Activated CD8-positive, alpha-beta T cell treated with anti-CD3 and anti-CD28 coated beads for 36 hours (primary cell): ENCODE measurements around the gene PPP1R9B. TPM values are rescaled to one million over a fixed set of nuclear protein-coding genes. Genes with fewer than 3 reads are reported as not detected.

ENCODE experiments used
- ATAC-seq: fragments of 200-7000 bp; cut with Tn5 transposase; one replicate; pipeline ENCODE4 v1.10.0; 2021; ENCODE audit warnings: mild to moderate bottlenecking, moderate library complexity
- CTCF ChIA-PET: fragments of 350-600 bp; sonication (Branson Sonifier 250); formaldehyde crosslinking; loops from one replicate; lab custom pipeline; 2021; ENCODE audit warnings: antibody characterized with exemption; lab: Charles Lee
- POLR2A ChIA-PET: fragments of 350-600 bp; sonication (Branson Sonifier 250); formaldehyde crosslinking; loops from one replicate; lab custom pipeline; 2021; ENCODE audit warnings: antibody characterized with exemption; lab: Charles Lee
- DNase-seq: peaks from one replicate; pipeline ENCODE4 v3.0.0-alpha.2; 2020
- H3K27ac Mint-ChIP-seq: one replicate; pipeline ENCODE4 v1.8.0; 2021; ENCODE audit warnings: mild to moderate bottlenecking, mixed read lengths
- H3K27me3 Mint-ChIP-seq: one replicate; pipeline ENCODE4 v1.8.0; 2021; ENCODE audit warnings: mixed read lengths
- H3K36me3 Mint-ChIP-seq: one replicate; pipeline ENCODE4 v1.8.0; 2021; ENCODE audit warnings: low read depth, mixed read lengths
- H3K4me1 Mint-ChIP-seq: one replicate; pipeline ENCODE4 v1.8.0; 2021; ENCODE audit warnings: low read depth, mixed read lengths
- H3K4me3 Mint-ChIP-seq: one replicate; pipeline ENCODE4 v1.8.0; 2021; ENCODE audit warnings: mild to moderate bottlenecking, moderate library complexity, mixed read lengths
- H3K9me3 Mint-ChIP-seq: one replicate; pipeline ENCODE4 v1.8.0; 2021; ENCODE audit warnings: mixed read lengths
- intact Hi-C: fragments of 100-400 bp; cut with micrococcal nuclease; formaldehyde crosslinking; loops from one replicate; pipeline ENCODE4 v1.10.0; 2022
- total RNA-seq, 2 experiments: library from RNA; stranded (reverse); gene quantifications; one replicate each; pipeline ENCODE4 v1.2.3, GENCODE V29; 2021
- TF ChIP-seq, protein P1 (sequence below): fragments of 200-600 bp; IDR thresholded peaks from one replicate; pipeline ENCODE4 v1.8.0; 2022; ENCODE audit warnings: antibody characterized with exemption, mild to moderate bottlenecking

PPP1R9B gene
- total RNA-seq, 2 experiments from 2014 or later, result 52.4 to 56.4 TPM

- no peaks in the 10 kb centered on the region for H3K9me3 Mint-ChIP-seq
- DNase-seq, result no peak
- TF ChIP-seq, protein P1, sequence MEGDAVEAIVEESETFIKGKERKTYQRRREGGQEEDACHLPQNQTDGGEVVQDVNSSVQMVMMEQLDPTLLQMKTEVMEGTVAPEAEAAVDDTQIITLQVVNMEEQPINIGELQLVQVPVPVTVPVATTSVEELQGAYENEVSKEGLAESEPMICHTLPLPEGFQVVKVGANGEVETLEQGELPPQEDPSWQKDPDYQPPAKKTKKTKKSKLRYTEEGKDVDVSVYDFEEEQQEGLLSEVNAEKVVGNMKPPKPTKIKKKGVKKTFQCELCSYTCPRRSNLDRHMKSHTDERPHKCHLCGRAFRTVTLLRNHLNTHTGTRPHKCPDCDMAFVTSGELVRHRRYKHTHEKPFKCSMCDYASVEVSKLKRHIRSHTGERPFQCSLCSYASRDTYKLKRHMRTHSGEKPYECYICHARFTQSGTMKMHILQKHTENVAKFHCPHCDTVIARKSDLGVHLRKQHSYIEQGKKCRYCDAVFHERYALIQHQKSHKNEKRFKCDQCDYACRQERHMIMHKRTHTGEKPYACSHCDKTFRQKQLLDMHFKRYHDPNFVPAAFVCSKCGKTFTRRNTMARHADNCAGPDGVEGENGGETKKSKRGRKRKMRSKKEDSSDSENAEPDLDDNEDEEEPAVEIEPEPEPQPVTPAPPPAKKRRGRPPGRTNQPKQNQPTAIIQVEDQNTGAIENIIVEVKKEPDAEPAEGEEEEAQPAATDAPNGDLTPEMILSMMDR, result no peak
- ChIA-PET CTCF (interaction anchor here (0.9 to 1.0 kb wide), 2 partner anchors 18 kb away, joined by 3 to 4 read pairs; no protein-coding TSS in a partner anchor), POLR2A (no interaction called here)
- no peaks in the 10 kb centered on the region for H3K27me3 Mint-ChIP-seq
- no peak for ATAC-seq
- no peak overlapping the region for H3K4me3 Mint-ChIP-seq
- intact Hi-C loops, result no loop called here
- peak overlapping the region; percentile 8 for H3K27ac Mint-ChIP-seq
- H3K36me3 Mint-ChIP-seq, result no peaks in the 10 kb centered on the region
- H3K4me1 Mint-ChIP-seq, result peaks cover 12% of the 10 kb centered on the region
Observed at GRCh38 chr17:50187394-50187725, 36.9 kb upstream of the PPP1R9B start.

DNA sequence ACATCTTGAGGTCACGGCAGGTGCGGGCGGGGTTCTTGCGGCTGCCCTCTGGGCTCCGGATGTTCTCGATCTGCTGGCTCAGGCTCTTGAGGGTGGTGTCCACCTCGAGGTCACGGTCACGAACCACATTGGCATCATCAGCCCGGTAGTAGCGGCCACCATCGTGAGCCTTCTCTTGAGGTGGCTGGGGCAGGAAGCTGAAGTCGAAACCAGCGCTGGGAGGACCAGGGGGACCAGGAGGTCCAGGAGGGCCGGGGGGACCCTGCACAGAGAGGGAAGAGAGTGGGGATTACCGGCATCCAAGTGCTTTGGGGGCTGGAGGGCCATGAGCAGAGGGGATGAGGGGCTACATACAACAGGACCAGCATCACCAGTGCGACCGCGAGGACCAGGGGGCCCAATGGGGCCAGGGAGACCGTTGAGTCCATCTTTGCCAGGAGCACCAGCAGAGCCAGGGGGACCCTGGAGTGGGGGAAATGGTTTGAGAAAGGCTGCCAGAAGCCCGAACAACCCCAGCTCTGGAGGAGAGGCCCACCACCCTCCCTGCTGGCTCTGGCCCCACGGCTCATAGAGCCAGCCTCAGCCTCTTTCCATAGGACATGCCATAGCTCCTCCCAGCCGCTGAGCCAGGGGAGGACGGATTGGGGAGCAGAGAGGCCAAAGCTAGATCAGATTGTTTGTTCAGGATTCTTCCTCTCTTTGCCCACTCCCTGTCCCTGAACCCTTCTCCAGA, 36.4 kb upstream of the PPP1R9B start:
- no peaks in the 10 kb centered on the region for H3K9me3 Mint-ChIP-seq
- H3K27me3 Mint-ChIP-seq, result no peaks in the 10 kb centered on the region
- no peaks in the 10 kb centered on the region for H3K36me3 Mint-ChIP-seq
- ChIA-PET CTCF (interaction anchor here (1.0 kb wide), 1 partner anchor 17 kb away, joined by 4 read pairs; no protein-coding TSS in a partner anchor), POLR2A (no interaction called here)
- H3K4me3 Mint-ChIP-seq, result no peak overlapping the region
- ATAC-seq (no peak), DNase-seq (no peak)
- H3K27ac Mint-ChIP-seq, result peak overlapping the region; percentile 8
- H3K4me1 Mint-ChIP-seq, result peaks cover 12% of the 10 kb centered on the region
- TF ChIP-seq, protein P1, result no peak
- intact Hi-C loops, result no loop called here

- CTCF ChIA-PET, result no interaction called here
- intact Hi-C loops, result no loop called here
Observed at GRCh38 chr17:50185631-50186471, 35.4 kb upstream of the PPP1R9B start.

DNA sequence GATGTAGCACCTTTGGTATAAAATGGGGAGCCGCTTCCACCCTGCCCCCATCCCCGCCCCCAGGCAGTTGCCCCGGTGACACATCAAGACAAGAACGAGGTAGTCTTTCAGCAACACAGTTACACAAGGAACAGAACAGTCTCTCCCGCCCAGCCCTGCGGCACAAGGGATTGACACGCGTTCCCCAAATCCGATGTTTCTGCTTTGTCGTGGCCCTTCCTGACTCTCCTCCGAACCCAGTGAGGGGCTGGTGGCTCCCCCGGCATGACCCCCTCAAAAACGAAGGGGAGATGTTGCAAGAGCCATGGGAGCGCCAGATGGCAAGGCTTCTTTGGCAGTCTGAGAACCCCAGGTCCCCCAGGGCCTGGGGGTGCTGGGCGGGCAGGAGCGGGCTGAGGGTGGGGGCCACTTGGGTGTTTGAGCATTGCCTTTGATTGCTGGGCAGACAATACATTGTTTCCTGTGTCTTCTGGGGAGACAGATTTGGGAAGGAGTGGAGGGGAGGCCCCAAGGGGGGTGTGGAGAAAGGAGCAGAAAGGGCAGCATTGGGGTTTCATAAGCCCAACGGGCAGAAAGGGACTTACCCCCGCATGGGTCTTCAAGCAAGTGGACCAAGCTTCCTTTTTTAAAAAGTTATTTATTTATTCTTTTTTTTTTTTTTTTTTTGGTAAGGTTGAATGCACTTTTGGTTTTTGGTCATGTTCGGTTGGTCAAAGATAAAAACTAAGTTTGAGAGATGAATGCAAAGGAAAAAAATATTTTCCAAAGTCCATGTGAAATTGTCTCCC, 34.3 kb upstream of the PPP1R9B start:
- ChIA-PET CTCF (no interaction called here), POLR2A (no interaction called here)
- no peak for ATAC-seq

More at GRCh38 chr17:50185631-50186471, 35.4 kb upstream of the PPP1R9B start:
- H3K4me1 Mint-ChIP-seq, result peaks cover 12% of the 10 kb centered on the region
- no peaks in the 10 kb centered on the region for H3K27me3 Mint-ChIP-seq
- no peak overlapping the region for H3K27ac Mint-ChIP-seq
- DNase-seq, result no peak
- no peaks in the 10 kb centered on the region for H3K36me3 Mint-ChIP-seq
- no peak overlapping the region for H3K4me3 Mint-ChIP-seq
- no peaks in the 10 kb centered on the region for H3K9me3 Mint-ChIP-seq
- ATAC-seq, result no peak
- POLR2A ChIA-PET, result no interaction called here
- TF ChIP-seq, protein P1, result no peak

More for the DNA sequence above, 34.3 kb upstream of the PPP1R9B start:
- Mint-ChIP-seq H3K36me3 (no peaks in the 10 kb centered on the region), H3K4me1 (peaks cover 12% of the 10 kb centered on the region), H3K4me3 (no peak overlapping the region), H3K27me3 (no peaks in the 10 kb centered on the region), H3K27ac (no peak overlapping the region), H3K9me3 (no peaks in the 10 kb centered on the region)
- intact Hi-C loops, result no loop called here
- peak; percentile 28 for DNase-seq
- TF ChIP-seq, protein P1, result no peak
